GM12873 (cell line): ENCODE data around the gene SMARCD1.

Source experiments
- CTCF ChIP-seq: IDR thresholded peaks from 2 replicates; pipeline ENCODE4 v1.5.1; 2012; ENCODE audit warnings: low read depth, mild to moderate bottlenecking, moderate library complexity, low read length, control low read depth; ENCODE audit not compliant: insufficient read depth; ENCODE audit errors: missing control alignments

The SMARCD1 gene

GRCh38 chr12:50073712-50074111 lies 11.4 kb upstream of the SMARCD1 start:
- no peak for TF ChIP-seq CTCF

GRCh38 chr12:50074936-50075807 lies 10.0 kb upstream of the SMARCD1 start:
- peak; percentile 97 for TF ChIP-seq CTCF

GRCh38 chr12:50075808-50076170 lies 9.4 kb upstream of the SMARCD1 start:
- no peak for TF ChIP-seq CTCF

GRCh38 chr12:50077099-50077498 lies 8.0 kb upstream of the SMARCD1 start:
- no peak for TF ChIP-seq CTCF

- no peak for TF ChIP-seq CTCF
Observed at GRCh38 chr12:50078281-50078680, 6.9 kb upstream of the SMARCD1 start.

GRCh38 chr12:50079771-50080170 lies 5.4 kb upstream of the SMARCD1 start:
- TF ChIP-seq CTCF, result no peak

GRCh38 chr12:50081096-50081808 lies 3.9 kb upstream of the SMARCD1 start:
- no peak for TF ChIP-seq CTCF
